Mesothelial cell of epicardium (in vitro differentiated cells): ENCODE data around the gene TMEM132D. TPM values are rescaled to one million over a fixed set of nuclear protein-coding genes. Genes with fewer than 3 reads are reported as not detected.

ENCODE experiments used
- DNase-seq, 2 experiments: peaks; one replicate each; pipeline ENCODE4 v3.0.0; 2021; ENCODE audit warnings: low spot score in 2 of 2; ENCODE audit not compliant: unreplicated experiment in 2 of 2
- H3K27ac Mint-ChIP-seq: 2 replicates; pipeline ENCODE4 v1.8.0; 2021; ENCODE audit warnings: mixed read lengths
- H3K27me3 Mint-ChIP-seq: 2 replicates; pipeline ENCODE4 v1.8.0; 2021; ENCODE audit warnings: low read depth, mixed read lengths
- H3K36me3 Mint-ChIP-seq: 2 replicates; pipeline ENCODE4 v1.8.0; 2021; ENCODE audit warnings: mixed read lengths
- H3K4me1 Mint-ChIP-seq: 2 replicates; pipeline ENCODE4 v1.8.0; 2021; ENCODE audit warnings: mixed read lengths
- H3K4me3 Mint-ChIP-seq: 2 replicates; pipeline ENCODE4 v1.8.0; 2021; ENCODE audit warnings: mild to moderate bottlenecking, moderate library complexity, mixed read lengths
- H3K9me3 Mint-ChIP-seq: 2 replicates; pipeline ENCODE4 v1.8.0; 2021; ENCODE audit warnings: mixed read lengths
- total RNA-seq: library from RNA; stranded (reverse); gene quantifications from 3 replicates; pipeline ENCODE4 v1.2.1, GENCODE V29; 2021
- TF ChIP-seq, protein P1 (sequence below): fragments of 200-600 bp; sonication (generic); IDR thresholded peaks from one replicate; pipeline ENCODE4 v1.5.0; 2021; ENCODE audit warnings: antibody characterized with exemption; ENCODE audit not compliant: unreplicated experiment

Gene TMEM132D
- total RNA-seq, 1 donor from 2014 or later = 0.07 TPM

DNA sequence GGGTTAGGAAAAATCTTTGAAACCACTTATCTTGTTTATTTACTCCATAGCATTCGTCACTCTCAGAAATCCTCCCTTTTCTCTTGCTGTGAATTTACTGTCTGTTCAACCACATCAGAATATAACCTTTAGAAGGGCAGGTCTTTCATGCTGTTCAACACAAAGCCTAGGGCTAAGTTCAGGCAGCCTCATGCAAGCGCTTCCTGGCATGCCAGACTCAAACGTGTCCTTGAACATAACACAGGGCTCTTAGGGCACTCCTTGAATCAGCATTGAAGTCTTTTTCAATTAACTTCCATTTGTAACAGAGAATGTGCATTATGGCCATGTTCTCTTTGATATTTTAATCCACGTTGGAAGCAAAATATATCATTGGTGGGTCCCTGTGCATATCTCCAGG, 672.8 kb downstream of the TMEM132D start:
- DNase-seq = no peak
- Mint-ChIP-seq H3K36me3 (no peaks in the 10 kb centered on the region), H3K27me3 (peaks cover 2% of the 10 kb centered on the region), H3K4me1 (no peaks in the 10 kb centered on the region), H3K27ac (no peak overlapping the region), H3K9me3 (no peaks in the 10 kb centered on the region), H3K4me3 (no peak overlapping the region)
- TF ChIP-seq, protein P1, sequence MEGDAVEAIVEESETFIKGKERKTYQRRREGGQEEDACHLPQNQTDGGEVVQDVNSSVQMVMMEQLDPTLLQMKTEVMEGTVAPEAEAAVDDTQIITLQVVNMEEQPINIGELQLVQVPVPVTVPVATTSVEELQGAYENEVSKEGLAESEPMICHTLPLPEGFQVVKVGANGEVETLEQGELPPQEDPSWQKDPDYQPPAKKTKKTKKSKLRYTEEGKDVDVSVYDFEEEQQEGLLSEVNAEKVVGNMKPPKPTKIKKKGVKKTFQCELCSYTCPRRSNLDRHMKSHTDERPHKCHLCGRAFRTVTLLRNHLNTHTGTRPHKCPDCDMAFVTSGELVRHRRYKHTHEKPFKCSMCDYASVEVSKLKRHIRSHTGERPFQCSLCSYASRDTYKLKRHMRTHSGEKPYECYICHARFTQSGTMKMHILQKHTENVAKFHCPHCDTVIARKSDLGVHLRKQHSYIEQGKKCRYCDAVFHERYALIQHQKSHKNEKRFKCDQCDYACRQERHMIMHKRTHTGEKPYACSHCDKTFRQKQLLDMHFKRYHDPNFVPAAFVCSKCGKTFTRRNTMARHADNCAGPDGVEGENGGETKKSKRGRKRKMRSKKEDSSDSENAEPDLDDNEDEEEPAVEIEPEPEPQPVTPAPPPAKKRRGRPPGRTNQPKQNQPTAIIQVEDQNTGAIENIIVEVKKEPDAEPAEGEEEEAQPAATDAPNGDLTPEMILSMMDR = no peak

DNA sequence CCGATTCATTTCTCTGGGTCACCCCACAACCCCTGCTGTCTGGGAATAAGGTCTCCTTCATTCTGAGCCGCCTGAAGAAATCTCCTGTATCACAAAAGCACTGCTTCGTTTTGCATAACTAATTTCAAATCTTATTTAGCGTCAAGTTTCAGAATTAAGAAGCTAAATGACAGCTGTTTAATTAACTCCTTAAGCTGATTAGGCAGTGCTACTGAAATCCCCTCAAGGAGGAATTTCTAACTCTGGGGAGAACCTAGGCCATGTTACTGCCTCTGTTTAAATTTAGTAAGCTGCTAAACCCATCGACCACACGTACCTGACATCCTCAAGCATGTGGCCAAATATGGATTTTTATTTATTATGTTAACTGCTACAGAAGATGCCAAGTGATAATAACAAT, 677.0 kb downstream of the TMEM132D start:
- H3K27ac Mint-ChIP-seq = no peak overlapping the region
- TF ChIP-seq, protein P1 = no peak
- DNase-seq = no peak
- no peaks in the 10 kb centered on the region for H3K4me1 Mint-ChIP-seq
- no peaks in the 10 kb centered on the region for H3K36me3 Mint-ChIP-seq
- H3K9me3 Mint-ChIP-seq = no peaks in the 10 kb centered on the region
- no peak overlapping the region for H3K4me3 Mint-ChIP-seq
- H3K27me3 Mint-ChIP-seq = peaks cover 1% of the 10 kb centered on the region

DNA sequence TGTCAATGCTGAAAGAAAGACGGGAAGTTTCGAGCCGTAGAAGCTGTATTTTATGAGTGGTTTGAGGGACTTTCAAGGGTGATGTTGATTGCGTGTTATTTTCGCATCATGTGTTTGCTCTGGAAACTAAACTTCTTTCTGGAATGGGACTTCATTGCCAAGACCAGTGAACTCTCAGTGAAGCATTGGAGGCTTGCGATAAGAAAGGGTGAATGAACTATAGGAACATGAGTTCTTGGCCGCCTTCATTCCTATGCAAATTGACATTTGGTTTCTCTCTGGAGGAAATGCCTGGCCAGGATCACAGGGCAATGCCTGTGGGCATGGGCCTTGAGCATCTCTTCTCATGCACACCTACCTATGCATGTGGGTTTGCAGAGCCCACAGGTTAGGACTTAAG, 677.8 kb downstream of the TMEM132D start:
- Mint-ChIP-seq H3K36me3 (no peaks in the 10 kb centered on the region), H3K27ac (no peak overlapping the region), H3K4me1 (no peaks in the 10 kb centered on the region), H3K27me3 (peaks cover 1% of the 10 kb centered on the region), H3K4me3 (no peak overlapping the region), H3K9me3 (no peaks in the 10 kb centered on the region)
- TF ChIP-seq, protein P1 = no peak
- no peak for DNase-seq

DNA sequence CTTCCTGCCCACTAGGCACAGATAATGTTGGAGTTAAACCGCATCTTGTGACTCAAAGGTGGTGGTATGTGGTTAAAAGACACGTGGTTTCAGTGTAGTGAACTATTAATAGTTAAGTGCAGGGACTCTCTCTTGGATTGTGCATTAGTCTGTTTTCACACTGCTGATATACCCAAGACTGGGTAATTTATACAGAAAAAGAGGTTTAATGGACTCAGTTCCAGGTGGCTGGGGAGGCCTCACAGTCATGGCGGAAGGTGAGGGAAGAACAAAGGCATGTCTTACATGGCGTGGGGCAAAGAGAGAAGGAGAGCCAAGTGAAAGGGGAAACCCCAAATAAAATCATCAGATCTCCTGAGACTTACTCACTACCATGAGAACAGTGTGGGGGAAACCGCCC, 688.3 kb downstream of the TMEM132D start:
- no peak overlapping the region for H3K4me3 Mint-ChIP-seq
- H3K27ac Mint-ChIP-seq = no peak overlapping the region
- H3K27me3 Mint-ChIP-seq = peaks cover 2% of the 10 kb centered on the region
- no peak for DNase-seq
- H3K4me1 Mint-ChIP-seq = no peaks in the 10 kb centered on the region
- H3K36me3 Mint-ChIP-seq = no peaks in the 10 kb centered on the region
- TF ChIP-seq, protein P1 = no peak
- H3K9me3 Mint-ChIP-seq = peaks cover 34% of the 10 kb centered on the region

DNA sequence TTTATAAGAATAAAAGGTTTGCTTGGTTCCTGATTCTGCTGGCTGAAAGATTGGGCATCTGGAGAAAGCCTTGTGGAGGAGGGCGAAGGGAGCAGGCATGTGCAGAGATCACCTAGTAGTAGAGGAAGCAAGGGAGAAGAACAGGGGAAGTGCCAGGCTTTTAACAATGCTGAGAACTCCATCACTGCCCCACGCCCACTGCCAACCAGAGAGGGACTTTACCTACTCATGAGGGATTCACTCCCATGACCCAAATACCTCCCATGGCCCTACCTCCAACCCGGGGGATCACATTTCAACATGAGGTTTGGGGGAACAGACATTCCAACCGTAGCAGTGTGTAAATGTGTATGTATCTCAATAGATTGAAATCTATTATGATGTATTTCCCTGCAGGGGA, 690.3 kb downstream of the TMEM132D start:
- no peaks in the 10 kb centered on the region for H3K4me1 Mint-ChIP-seq
- H3K36me3 Mint-ChIP-seq = no peaks in the 10 kb centered on the region
- no peak overlapping the region for H3K27ac Mint-ChIP-seq
- no peak overlapping the region for H3K4me3 Mint-ChIP-seq
- DNase-seq = no peak
- TF ChIP-seq, protein P1 = no peak
- H3K9me3 Mint-ChIP-seq = peaks cover 27% of the 10 kb centered on the region
- peaks cover 2% of the 10 kb centered on the region for H3K27me3 Mint-ChIP-seq

DNA sequence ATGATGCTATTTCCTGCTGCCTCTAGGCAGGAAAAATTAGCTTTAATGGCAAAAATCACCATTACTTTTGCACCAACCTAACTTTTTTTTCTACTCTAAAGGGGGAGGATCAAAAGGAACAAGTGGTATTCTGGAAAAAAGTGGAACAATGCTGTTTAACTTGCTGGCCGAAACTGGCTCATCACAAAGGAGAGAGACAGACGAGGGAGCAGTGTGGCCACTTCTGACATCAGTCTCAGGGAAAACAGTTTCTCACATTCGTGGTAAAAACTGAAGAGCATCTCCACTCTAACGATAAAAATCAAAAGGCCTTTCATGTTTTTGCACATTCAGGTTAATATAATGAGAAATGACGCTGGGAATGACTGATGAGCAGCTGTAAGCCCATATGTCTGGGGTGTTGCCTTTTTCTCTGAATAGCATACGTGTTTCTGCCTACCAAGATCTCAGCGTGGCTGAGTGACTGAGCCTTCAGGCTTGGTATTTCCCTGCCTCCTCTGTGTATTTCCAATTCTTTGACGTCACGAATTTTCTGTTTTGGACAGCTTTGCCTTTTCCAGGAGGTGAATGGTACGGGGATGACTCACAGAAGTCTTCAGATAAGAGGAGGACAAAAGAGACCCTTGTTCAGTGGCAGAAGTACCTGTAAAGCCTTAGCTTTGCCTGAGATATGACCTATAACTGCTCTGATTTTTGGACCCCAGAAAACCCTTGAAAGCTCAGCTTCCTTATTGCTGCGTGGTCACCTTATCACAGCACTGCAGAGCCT, 691.8 kb downstream of the TMEM132D start:
- no peak for DNase-seq
- H3K36me3 Mint-ChIP-seq = no peaks in the 10 kb centered on the region
- TF ChIP-seq, protein P1 = no peak
- no peaks in the 10 kb centered on the region for H3K4me1 Mint-ChIP-seq
- H3K27me3 Mint-ChIP-seq = peaks cover 2% of the 10 kb centered on the region
- H3K27ac Mint-ChIP-seq = no peak overlapping the region
- H3K9me3 Mint-ChIP-seq = peaks cover 18% of the 10 kb centered on the region
- H3K4me3 Mint-ChIP-seq = no peak overlapping the region
